OCI-LY3 (cell line): ENCODE data around the gene PIGW.

Experiments used
- H2AFZ ChIP-seq: fragments of 200-600, 300-600 bp; shearing (Covaris generic); 2 replicates; pipeline ENCODE4 v1.6.0; 2014; ENCODE audit warnings: antibody characterized with exemption, low read depth, low read length
- H3K27ac ChIP-seq: fragments of 200-600, 300-600 bp; sonication (generic); 2 replicates; pipeline ENCODE4 v1.5.1; 2014; ENCODE audit warnings: mild to moderate bottlenecking, low read length, moderate library complexity, mixed read lengths
- H3K27me3 ChIP-seq: fragments of 200-600, 300-600 bp; sonication (generic); 2 replicates; pipeline ENCODE4 v1.6.1; 2014; ENCODE audit warnings: low read depth, low read length, mixed read lengths
- H3K36me3 ChIP-seq: fragments of 200-600, 300-600 bp; sonication (generic); replicated peaks from 2 replicates; pipeline ENCODE3; 2014; ENCODE audit warnings: low read depth, low read length, mixed read lengths
- H3K4me1 ChIP-seq: fragments of 300-600, 200-600 bp; sonication (generic); 2 replicates; pipeline ENCODE4 v1.6.1; 2014; ENCODE audit warnings: low read length, mixed read lengths
- H3K4me2 ChIP-seq: fragments of 200-600, 300-600 bp; sonication (generic); 2 replicates; pipeline ENCODE4 v1.6.1; 2014; ENCODE audit warnings: low read length, mixed read lengths
- H3K4me3 ChIP-seq: fragments of 300-600, 200-600 bp; sonication (generic); 2 replicates; pipeline ENCODE4 v1.5.1; 2014; ENCODE audit warnings: antibody characterized with exemption, mild to moderate bottlenecking, low read length, moderate library complexity
- H3K79me2 ChIP-seq: fragments of 300-600, 200-600 bp; shearing (Covaris generic); 2 replicates; pipeline ENCODE4 v1.6.1; 2014; ENCODE audit warnings: mild to moderate bottlenecking, low read length, mixed read lengths
- H3K9ac ChIP-seq: fragments of 300-600, 200-600 bp; shearing (Covaris generic); 2 replicates; pipeline ENCODE4 v1.6.0; 2014; ENCODE audit warnings: mild to moderate bottlenecking, low read length, moderate library complexity
- H3K9me3 ChIP-seq: fragments of 200-600, 300-600 bp; shearing (Covaris generic); 2 replicates; pipeline ENCODE4 v1.6.1; 2014; ENCODE audit warnings: low read length, mixed read lengths; ENCODE audit not compliant: insufficient read depth
- H4K20me1 ChIP-seq: fragments of 200-600, 300-600 bp; sonication (generic); 2 replicates; pipeline ENCODE4 v1.6.1; 2016; ENCODE audit warnings: low read length, mixed read lengths; ENCODE audit not compliant: insufficient read depth
- EZH2phosphoT487 ChIP-seq: fragments of 200-600 bp; shearing (Covaris generic); IDR thresholded peaks from 2 replicates; pipeline ENCODE4 v1.6.1; 2018; ENCODE audit warnings: antibody characterized with exemption, mixed run types, low read depth
- TF ChIP-seq, protein P1 (sequence below): fragments of 200-600, 300-600 bp; sonication (generic); IDR thresholded peaks from 2 replicates; pipeline ENCODE4 v1.5.1; 2014; ENCODE audit warnings: antibody characterized with exemption, low read length, low read depth

Gene PIGW

DNA sequence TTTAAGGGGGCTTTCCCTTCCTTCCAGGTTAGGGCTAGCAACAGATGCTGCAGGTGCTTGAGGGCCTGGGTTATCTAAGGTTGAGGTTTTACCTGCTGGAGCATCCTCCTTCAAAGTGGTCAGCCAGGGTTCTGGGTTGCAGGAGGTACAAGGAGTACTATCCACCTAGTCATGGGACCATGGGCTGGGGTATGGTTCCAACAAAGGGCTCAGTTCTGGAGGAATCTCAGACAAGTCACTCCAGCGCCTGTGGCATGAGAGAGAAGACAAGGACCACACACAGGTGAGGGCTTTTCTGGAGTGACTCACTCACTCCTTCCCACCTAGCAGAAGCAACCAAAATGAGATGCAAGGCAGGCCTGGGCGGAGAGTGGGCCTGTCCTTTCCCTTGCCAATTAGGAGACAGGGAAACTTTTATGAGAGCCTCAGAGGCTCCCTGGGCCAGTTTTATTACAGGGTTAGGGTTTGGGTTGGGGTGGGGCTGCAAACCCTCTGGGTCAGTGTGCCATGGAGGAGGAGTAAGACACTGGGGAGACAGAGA, 2.3 kb upstream of the PIGW start:
- H3K9me3 ChIP-seq = peaks cover 3% of the 10 kb centered on the region; the same call in 1 of the 2 replicates
- H4K20me1 ChIP-seq = no peaks in the 10 kb centered on the region; the same call in 1 of the 2 replicates
- peaks cover 31% of the 10 kb centered on the region for H3K79me2 ChIP-seq
- H3K4me2 ChIP-seq = no peak overlapping the region
- peaks cover 48% of the 10 kb centered on the region for H3K36me3 ChIP-seq
- H3K4me1 ChIP-seq = peaks cover 12% of the 10 kb centered on the region
- H3K9ac ChIP-seq = no peak overlapping the region
- H3K4me3 ChIP-seq = no peak overlapping the region
- H3K27me3 ChIP-seq = no peaks in the 10 kb centered on the region
- TF ChIP-seq, protein P1, sequence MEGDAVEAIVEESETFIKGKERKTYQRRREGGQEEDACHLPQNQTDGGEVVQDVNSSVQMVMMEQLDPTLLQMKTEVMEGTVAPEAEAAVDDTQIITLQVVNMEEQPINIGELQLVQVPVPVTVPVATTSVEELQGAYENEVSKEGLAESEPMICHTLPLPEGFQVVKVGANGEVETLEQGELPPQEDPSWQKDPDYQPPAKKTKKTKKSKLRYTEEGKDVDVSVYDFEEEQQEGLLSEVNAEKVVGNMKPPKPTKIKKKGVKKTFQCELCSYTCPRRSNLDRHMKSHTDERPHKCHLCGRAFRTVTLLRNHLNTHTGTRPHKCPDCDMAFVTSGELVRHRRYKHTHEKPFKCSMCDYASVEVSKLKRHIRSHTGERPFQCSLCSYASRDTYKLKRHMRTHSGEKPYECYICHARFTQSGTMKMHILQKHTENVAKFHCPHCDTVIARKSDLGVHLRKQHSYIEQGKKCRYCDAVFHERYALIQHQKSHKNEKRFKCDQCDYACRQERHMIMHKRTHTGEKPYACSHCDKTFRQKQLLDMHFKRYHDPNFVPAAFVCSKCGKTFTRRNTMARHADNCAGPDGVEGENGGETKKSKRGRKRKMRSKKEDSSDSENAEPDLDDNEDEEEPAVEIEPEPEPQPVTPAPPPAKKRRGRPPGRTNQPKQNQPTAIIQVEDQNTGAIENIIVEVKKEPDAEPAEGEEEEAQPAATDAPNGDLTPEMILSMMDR = no peak
- no peak for TF ChIP-seq EZH2phosphoT487
- H2AFZ ChIP-seq = no peak overlapping the region
- H3K27ac ChIP-seq = no peak overlapping the region

DNA sequence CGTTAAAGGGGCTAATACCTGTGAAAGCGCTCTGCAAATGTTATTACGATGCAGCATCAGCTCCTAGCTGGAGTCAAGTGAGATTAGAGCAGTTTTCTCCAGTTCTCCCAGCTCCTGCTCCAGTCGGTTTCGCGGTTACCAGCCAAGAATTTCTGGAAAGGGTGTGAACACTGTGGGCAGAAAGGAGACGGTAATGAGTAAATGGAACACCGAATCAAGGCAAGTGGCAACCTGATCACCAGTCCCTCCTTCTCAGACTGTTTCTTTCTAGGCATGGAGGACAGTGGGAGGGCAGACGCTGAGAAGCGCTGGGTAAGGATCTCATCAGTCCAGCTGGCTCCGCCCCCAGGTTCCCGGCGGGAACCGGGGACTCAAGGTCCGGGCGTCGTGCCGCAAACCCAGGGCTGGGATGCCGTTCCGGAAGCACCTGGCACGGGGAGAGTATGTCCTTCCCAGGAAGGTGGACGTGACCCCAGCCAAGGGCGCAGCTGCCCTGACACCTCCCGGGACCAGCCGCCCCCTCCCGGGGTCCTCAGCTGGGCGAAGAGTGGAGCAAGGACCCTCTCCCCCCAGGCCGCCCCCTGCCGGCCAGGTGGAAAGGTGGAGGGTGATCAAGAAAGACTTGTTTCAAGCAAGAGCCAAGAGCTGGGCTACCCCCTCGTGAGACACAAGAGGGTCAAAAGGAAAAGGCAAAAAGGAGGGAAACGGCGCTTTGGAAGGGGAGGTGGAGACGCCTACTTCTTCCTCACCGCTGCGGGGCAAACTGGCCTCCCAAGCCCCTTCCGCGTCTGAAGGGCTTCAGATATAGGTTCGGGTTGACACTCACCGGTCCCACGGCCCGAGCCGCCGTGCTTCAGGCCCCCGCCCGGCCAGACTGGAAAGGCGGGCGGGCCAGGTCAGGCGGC, 600 bp upstream of the PIGW start:
- TF ChIP-seq, protein P1 = peak; percentile 81
- no peak for TF ChIP-seq EZH2phosphoT487
- Histone ChIP-seq H3K9ac (peak overlapping the region; percentile 97), H3K27me3 (no peaks in the 10 kb centered on the region), H3K36me3 (peaks cover 54% of the 10 kb centered on the region), H3K79me2 (peaks cover 35% of the 10 kb centered on the region), H3K9me3 (peaks cover 3% of the 10 kb centered on the region; the same call in 1 of the 2 replicates), H3K27ac (peak overlapping the region; percentile 85), H2AFZ (peak overlapping the region; percentile 79), H3K4me1 (peaks cover 12% of the 10 kb centered on the region), H3K4me3 (peak overlapping the region; percentile 94), H4K20me1 (no peaks in the 10 kb centered on the region), H3K4me2 (peak overlapping the region; percentile 75)

DNA sequence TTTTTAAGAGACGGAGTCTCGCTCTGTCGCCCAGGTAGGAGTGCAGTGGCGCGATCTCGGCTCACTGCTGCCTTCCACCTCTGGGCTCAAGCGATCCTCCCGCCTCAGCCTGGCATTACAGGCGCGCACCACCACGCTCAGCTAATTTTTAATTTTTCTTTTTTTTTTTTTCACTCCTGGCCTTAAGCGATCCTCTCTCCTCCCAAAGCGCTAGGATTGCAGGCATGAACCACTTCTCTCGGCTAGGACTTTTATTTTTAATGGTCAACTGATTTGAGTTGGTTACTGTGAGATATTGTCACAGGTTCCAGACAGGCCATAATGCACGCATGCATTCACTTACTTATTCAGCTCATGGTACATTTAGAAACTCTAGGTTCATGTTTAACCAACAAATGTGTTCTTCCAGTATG, 888 bp downstream of the PIGW start:
- peak overlapping the region; percentile 85 for H3K27ac ChIP-seq
- H3K79me2 ChIP-seq = peaks cover 35% of the 10 kb centered on the region
- H2AFZ ChIP-seq = 0 out of 2 replicates have a peak overlapping the region, but pooled peaks have one; percentile 12

More for the DNA sequence above, 888 bp downstream of the PIGW start:
- Histone ChIP-seq H3K9ac (peak overlapping the region; percentile 97), H3K4me3 (peak overlapping the region; percentile 94), H3K4me2 (peak overlapping the region; percentile 81), H3K36me3 (peaks cover 49% of the 10 kb centered on the region), H3K9me3 (peaks cover 3% of the 10 kb centered on the region; the same call in 1 of the 2 replicates), H4K20me1 (no peaks in the 10 kb centered on the region), H3K4me1 (peaks cover 12% of the 10 kb centered on the region), H3K27me3 (no peaks in the 10 kb centered on the region)
- TF ChIP-seq EZH2phosphoT487 = no peak
- TF ChIP-seq, protein P1 = no peak
